MCF 10A (cell line): ENCODE measurements around the gene GPR84. TPM values are rescaled to one million over a fixed set of nuclear protein-coding genes. Genes with fewer than 3 reads are reported as not detected.

Experiments used
- BruUV-seq: library from RNA; stranded (reverse); fragments of 400-500 nt; replicated peaks from 2 replicates; lab custom pipeline; 2021; lab: Mats Ljungman, UMichigan
- CTCF ChIA-PET: fragments of 300-600 bp; sonication (Branson Sonifier 250); formaldehyde crosslinking; extraction: SDS; loops from one replicate; lab custom pipeline; 2021; ENCODE audit warnings: antibody characterized with exemption, inconsistent platforms; lab: Yijun Ruan, JAX
- POLR2A ChIA-PET: fragments of 300-600, 350-650 bp; sonication (Branson Sonifier 250); formaldehyde crosslinking; extraction: SDS; loops from one replicate; lab custom pipeline; 2020; ENCODE audit warnings: antibody characterized with exemption, inconsistent platforms; lab: Yijun Ruan, JAX
- DNase-seq: peaks from one replicate; pipeline ENCODE4 v3.0.0-alpha.2; 2018; ENCODE audit not compliant: unreplicated experiment
- H3K27ac Mint-ChIP-seq: one replicate; pipeline ENCODE4 v1.8.0; 2022; ENCODE audit warnings: mild to moderate bottlenecking, low read depth, mixed read lengths; ENCODE audit not compliant: unreplicated experiment
- H3K27me3 Mint-ChIP-seq: one replicate; pipeline ENCODE4 v1.8.0; 2022; ENCODE audit warnings: mixed read lengths; ENCODE audit not compliant: insufficient read depth, unreplicated experiment
- H3K36me3 Mint-ChIP-seq: one replicate; pipeline ENCODE4 v1.8.0; 2022; ENCODE audit warnings: mild to moderate bottlenecking, moderate library complexity, mixed read lengths; ENCODE audit not compliant: insufficient read depth, unreplicated experiment
- H3K4me1 Mint-ChIP-seq: one replicate; pipeline ENCODE4 v1.8.0; 2022; ENCODE audit warnings: mixed read lengths; ENCODE audit not compliant: insufficient read depth, unreplicated experiment
- H3K4me3 Mint-ChIP-seq: one replicate; pipeline ENCODE4 v1.8.0; 2022; ENCODE audit warnings: mild to moderate bottlenecking, moderate library complexity, mixed read lengths; ENCODE audit not compliant: unreplicated experiment
- H3K9me3 Mint-ChIP-seq: one replicate; pipeline ENCODE4 v1.8.0; 2022; ENCODE audit warnings: mixed read lengths; ENCODE audit not compliant: unreplicated experiment
- intact Hi-C: fragments of 100-400 bp; cut with micrococcal nuclease; formaldehyde crosslinking; loops from 2 replicates; pipeline ENCODE4 v1.14.1; 2022
- total RNA-seq: library from RNA; stranded (reverse); gene quantifications from 2 replicates; pipeline ENCODE4 v1.2.3, GENCODE V29; 2022
- TF ChIP-seq, protein P1 (sequence below): fragments of 200-600 bp; IDR thresholded peaks from one replicate; pipeline ENCODE4 v1.8.0; 2022; ENCODE audit warnings: antibody characterized with exemption, mild to moderate bottlenecking; ENCODE audit not compliant: unreplicated experiment

GPR84 gene
- total RNA-seq, 1 experiment from 2014 or later, result not detected

DNA sequence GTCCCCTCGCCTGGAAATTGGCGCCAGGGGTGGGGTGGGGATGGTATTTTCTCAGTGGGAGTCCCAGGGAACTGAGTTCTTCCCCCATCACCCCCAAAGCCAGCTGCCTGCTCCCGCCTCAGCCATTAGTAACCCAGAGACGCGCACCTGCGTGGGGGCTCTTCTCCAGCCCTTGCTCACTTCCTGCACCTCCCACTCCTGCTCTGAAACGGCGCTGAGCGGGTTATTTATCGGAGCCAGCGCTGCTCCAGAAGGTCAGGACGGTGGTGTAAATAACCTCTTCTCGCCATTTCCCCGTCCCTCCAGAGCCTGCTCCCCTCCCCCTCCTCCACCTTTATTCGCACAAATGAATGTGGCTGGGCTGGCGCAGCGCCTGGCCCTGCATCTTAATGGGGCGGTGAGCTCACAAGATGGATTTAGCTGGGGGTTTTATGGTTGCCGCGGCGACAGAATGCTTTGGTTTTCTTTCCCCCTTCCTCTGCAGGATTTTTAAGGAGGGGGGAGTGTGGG lies 12.2 kb downstream of the GPR84 start:
- Mint-ChIP-seq H3K27ac (no peak overlapping the region), H3K4me1 (peaks cover 22% of the 10 kb centered on the region), H3K27me3 (no peaks in the 10 kb centered on the region), H3K4me3 (no peak overlapping the region), H3K36me3 (peaks cover 43% of the 10 kb centered on the region), H3K9me3 (no peaks in the 10 kb centered on the region)
- DNase-seq, result no peak
- TF ChIP-seq, protein P1, sequence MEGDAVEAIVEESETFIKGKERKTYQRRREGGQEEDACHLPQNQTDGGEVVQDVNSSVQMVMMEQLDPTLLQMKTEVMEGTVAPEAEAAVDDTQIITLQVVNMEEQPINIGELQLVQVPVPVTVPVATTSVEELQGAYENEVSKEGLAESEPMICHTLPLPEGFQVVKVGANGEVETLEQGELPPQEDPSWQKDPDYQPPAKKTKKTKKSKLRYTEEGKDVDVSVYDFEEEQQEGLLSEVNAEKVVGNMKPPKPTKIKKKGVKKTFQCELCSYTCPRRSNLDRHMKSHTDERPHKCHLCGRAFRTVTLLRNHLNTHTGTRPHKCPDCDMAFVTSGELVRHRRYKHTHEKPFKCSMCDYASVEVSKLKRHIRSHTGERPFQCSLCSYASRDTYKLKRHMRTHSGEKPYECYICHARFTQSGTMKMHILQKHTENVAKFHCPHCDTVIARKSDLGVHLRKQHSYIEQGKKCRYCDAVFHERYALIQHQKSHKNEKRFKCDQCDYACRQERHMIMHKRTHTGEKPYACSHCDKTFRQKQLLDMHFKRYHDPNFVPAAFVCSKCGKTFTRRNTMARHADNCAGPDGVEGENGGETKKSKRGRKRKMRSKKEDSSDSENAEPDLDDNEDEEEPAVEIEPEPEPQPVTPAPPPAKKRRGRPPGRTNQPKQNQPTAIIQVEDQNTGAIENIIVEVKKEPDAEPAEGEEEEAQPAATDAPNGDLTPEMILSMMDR, result no peak
- intact Hi-C loops, result no loop called here
- no TSS peak for BruUV-seq
- ChIA-PET CTCF (interaction anchor here (0.7 to 2.9 kb wide), 4 partner anchors 15 to 27 kb away, joined by 3 to 12 read pairs (median 4); partner anchors contain the start of gene COPZ1), POLR2A (interaction anchor here (0.5 to 2.2 kb wide), 6 partner anchors 9 to 72 kb away, joined by 3 to 7 read pairs (median 4); partner anchors contain the start of genes CBX5 and HNRNPA1)

DNA sequence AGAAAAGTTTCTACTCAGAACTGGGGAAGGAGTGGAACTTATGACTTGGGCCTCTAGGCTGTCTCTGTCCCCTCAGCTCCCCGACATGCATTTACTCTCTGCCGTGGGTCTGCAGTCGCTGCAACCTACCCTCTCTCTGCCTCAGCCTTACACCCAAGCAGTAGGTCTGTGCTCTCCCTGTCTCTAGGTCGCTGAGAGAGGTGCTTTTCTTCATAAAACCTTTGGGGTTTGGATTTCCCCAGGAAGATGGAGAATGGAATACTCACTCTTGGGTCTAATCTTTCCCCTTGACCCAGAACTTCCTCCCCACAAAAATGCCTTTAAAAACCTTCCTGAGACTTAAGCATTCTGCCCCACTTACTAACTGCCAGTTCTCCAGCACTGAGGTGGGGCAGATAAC lies 12.9 kb downstream of the GPR84 start:
- intact Hi-C loops, result no loop called here
- BruUV-seq, result TSS peak; percentile 67
- ChIA-PET POLR2A (interaction anchor here (0.8 to 2.2 kb wide), 2 partner anchors 10 to 16 kb away, joined by 3 to 6 read pairs; no protein-coding TSS in a partner anchor), CTCF (interaction anchor here (0.9 to 2.9 kb wide), 5 partner anchors 9 to 48 kb away, joined by 3 to 12 read pairs (median 4); partner anchors contain the start of gene COPZ1)
- peak overlapping the region; percentile 39 for H3K27ac Mint-ChIP-seq
- peaks cover 14% of the 10 kb centered on the region for H3K4me1 Mint-ChIP-seq
- peaks cover 50% of the 10 kb centered on the region for H3K36me3 Mint-ChIP-seq
- DNase-seq, result no peak
- H3K4me3 Mint-ChIP-seq, result no peak overlapping the region
- H3K27me3 Mint-ChIP-seq, result no peaks in the 10 kb centered on the region
- TF ChIP-seq, protein P1, result no peak
- no peaks in the 10 kb centered on the region for H3K9me3 Mint-ChIP-seq

DNA sequence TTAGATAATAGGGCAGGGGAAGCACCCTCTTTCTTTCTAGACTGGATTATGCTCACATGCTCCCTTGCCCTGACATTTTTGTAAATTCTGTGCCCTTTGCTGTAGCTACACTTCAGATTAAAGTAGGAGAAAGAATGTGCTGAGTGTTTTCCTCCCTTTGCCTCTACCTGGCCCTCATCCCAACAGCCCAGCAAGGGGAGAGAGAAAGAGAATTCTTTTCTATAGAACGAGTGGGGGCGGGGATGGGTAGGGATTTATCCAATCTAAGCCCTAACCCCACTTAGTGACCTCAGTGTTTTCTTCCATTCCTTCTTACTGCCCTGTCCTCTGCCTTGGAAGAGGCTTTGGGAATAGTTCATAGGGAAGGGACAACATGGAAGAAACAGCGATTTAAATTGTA lies 13.5 kb downstream of the GPR84 start:
- ChIA-PET POLR2A (interaction anchor here (0.7 to 2.2 kb wide), 2 partner anchors 10 to 71 kb away, joined by 3 to 6 read pairs; partner anchors contain the start of gene CBX5), CTCF (interaction anchor here (0.9 to 2.9 kb wide), 5 partner anchors 10 to 58 kb away, joined by 3 to 12 read pairs (median 3); no protein-coding TSS in a partner anchor)
- Mint-ChIP-seq H3K27me3 (no peaks in the 10 kb centered on the region), H3K9me3 (no peaks in the 10 kb centered on the region), H3K27ac (no peak overlapping the region), H3K4me1 (peaks cover 9% of the 10 kb centered on the region), H3K4me3 (no peak overlapping the region), H3K36me3 (peaks cover 56% of the 10 kb centered on the region)
- TF ChIP-seq, protein P1, result no peak
- intact Hi-C loops, result no loop called here
- no TSS peak for BruUV-seq
- DNase-seq, result no peak

DNA sequence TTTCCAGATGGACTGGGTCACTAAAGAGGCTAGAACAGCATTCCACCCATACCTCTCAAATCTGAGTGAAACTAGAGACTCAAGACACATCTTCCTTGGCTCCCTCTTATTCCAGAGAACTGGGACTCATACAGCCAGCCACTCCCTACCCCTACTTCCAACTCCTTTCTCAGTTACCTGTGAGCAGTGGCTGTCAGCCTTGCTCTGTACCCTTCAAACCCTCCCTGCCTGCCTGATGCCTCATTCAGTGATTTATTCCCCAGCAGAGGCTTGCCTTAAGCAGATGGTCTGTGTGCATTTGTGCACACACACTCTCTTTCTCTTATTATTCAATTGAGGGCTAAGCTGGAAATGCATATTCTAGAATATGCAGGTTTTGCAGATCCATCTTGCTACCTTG lies 14.6 kb downstream of the GPR84 start:
- TF ChIP-seq, protein P1, result no peak
- Mint-ChIP-seq H3K4me3 (no peak overlapping the region), H3K9me3 (no peaks in the 10 kb centered on the region), H3K36me3 (peaks cover 65% of the 10 kb centered on the region), H3K4me1 (peaks cover 8% of the 10 kb centered on the region), H3K27ac (no peak overlapping the region), H3K27me3 (no peaks in the 10 kb centered on the region)
- CTCF ChIA-PET, result interaction anchor here (0.5 to 1.9 kb wide), 3 partner anchors 11 to 128 kb away, joined by 3 to 9 read pairs (median 3); no protein-coding TSS in a partner anchor
- intact Hi-C loops, result no loop called here
- DNase-seq, result no peak
- BruUV-seq, result no TSS peak
- POLR2A ChIA-PET, result no interaction called here
